GM21528 (cell line): ENCODE measurements around the gene PPFIBP2.
A peak's percentile ranks its signal among the peaks of the same experiment; 100 is the strongest.
"Not testable (repeated sequence)": the region's sequence is repeated elsewhere in the genome, so short reads cannot be mapped to it uniquely, and the experiment has no call there.

Experiments used
- ATAC-seq: cut with Tn5 transposase; IDR thresholded peaks from one replicate; pipeline ENCODE4 v1.9.1; 2021; ENCODE audit warnings: mild to moderate bottlenecking, moderate library complexity; ENCODE audit not compliant: unreplicated experiment, low FRiP score

PPFIBP2 gene

GRCh38 chr11:7495882-7496551, 17.8 kb upstream of the PPFIBP2 start:
- peak; percentile 93 for ATAC-seq

- no peak for ATAC-seq
Observed at GRCh38 chr11:7498193-7498592, 15.6 kb upstream of the PPFIBP2 start.

DNA sequence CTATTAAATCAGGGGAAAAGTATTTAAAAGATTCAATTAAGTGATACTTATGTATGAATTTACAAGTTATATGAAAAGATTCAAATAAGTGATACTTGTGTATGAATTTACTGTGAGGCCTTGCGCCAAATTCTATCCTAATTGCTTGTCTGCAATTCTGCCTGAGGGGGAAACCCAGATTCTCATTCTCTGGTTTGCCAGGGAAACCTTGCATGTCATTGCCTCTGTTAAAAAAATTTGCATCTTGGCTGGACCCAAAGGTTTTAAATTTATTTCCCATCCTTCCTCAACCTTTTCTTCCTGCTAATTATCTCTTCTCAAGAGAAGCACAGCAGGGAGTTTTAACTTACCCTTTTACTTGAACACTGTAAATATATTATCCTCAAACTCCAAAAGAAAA, 14.7 kb upstream of the PPFIBP2 start:
- no peak for ATAC-seq

DNA sequence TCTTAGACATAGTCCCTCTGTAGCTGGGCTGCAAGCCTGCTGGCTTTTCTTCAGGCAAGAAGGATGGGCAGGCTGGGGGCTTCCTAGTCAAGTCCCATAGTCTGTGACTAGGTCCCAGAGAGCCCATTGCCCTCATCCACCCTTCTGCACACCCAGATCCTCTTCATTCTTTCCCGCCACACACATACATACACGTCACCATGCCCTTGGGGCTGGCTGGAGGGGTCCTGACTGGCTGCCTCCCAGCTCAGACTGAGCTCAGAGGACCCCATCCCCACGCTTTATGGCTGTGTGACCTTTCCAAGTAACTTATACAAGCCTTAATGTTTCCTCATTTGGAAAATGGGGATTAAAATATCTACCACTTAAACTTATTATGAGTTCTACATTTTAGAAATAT, 13.5 kb upstream of the PPFIBP2 start:
- ATAC-seq, result no peak

- ATAC-seq, result no peak
Observed at GRCh38 chr11:7501251-7501650, 12.5 kb upstream of the PPFIBP2 start.

DNA sequence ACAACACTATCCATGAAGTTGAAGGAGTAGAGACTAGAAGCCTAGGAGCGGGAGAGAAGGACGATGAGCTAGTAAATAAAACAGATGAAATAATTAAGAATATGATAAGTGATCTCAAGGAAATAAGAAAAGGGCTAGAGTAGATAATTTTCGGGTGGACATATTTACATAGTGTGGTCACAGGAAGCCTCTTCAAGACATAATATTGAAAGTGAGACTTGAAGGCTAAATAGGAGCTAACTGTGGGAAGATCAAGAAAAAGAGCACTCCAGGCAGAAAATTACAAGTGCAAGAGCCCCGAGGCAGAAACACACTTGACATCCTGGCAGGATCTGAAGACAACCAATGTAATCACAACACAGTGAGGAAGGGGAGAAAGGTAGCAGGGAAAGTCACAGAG, 11.9 kb upstream of the PPFIBP2 start:
- no peak for ATAC-seq

DNA sequence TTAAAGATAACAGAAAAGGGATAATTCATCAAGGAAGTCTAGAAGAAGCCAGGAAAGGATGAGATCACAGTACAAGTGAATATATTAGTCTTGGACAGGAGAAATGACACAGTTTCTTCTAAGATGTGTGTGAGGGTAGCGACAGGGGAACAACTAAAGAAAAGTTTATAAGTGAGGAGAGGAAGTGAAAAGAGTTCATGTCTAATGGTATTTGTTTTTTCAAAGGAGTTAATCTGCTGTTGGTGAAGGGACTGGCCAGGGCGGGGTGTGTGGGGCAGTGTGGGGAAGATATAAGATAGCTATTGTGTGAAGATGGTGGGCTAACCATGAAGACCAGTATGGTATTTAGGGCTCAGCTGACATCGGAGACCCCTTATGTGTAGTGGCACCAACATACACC, 7.6 kb upstream of the PPFIBP2 start:
- ATAC-seq, result no peak

DNA sequence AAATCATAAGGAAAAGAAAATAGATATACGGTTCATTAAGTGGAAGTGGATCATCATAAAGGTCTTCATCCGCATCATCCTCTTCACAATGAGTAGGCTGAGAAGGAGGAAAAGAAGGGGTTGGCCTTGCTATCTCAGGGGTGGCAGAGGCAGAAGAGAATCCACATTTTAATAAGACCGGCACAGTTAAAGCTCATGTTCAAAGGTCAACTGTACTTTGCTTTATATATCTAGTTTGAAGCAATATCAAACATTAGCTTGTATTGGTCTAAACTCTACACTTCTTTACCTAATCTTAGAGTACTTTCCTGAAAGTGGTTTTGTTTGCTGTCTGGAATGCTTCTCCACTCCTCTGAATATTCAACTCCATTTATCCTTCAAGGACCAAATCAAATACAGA, 5.7 kb upstream of the PPFIBP2 start:
- ATAC-seq, result no peak

GRCh38 chr11:7509966-7510365, 3.8 kb upstream of the PPFIBP2 start:
- no peak for ATAC-seq

DNA sequence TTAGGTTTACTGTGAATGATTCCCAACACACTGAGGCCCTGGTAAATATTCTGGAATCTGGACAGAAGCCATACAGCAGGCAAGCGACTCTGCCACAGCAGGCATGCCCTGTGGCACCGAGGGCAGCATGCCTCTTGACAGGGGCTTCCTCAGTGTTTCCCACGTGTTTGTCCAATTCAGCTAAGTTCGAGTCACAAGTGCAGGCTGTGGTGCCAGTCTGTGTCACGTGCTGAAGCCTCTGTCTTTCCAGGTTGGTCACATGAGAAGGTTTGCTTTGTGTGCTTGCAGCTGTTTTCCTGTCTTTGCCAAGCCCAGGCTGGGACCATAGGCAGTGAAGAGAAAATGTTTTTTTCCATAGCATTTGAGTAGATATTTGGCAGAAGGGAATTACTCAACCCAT, 2.4 kb upstream of the PPFIBP2 start:
- ATAC-seq, result no peak

GRCh38 chr11:7512525-7513233, 1.1 kb upstream of the PPFIBP2 start:
- peak; percentile 69 for ATAC-seq

DNA sequence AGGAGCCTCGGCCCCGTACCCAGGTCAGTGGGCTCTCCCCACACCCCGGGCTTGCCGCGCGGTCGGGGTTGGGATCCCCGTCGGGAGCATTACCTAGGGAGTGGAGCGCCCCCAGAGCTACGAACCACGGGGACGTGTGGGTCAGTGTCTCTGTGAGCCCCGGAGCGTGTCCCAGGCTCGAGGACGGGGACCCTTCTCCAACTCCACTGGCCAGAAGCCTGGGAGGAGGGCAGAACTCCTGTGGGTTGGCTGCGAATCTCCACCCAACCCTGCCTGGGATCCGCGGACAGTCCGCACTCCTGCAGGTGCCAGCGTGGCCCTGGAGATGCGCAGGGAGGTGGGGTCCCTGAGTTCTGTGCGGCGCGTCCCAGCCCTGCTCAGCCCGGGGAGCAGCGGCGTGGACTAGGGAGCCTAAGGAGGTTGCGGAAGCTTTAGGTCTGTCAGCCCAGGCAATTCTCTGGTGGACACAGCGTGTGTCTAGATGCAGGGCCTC, 346 bp downstream of the PPFIBP2 start:
- peak; percentile 33 for ATAC-seq

GRCh38 chr11:7515447-7515886, 1.7 kb downstream of the PPFIBP2 start:
- ATAC-seq, result no peak

GRCh38 chr11:7516475-7516874, 2.7 kb downstream of the PPFIBP2 start:
- ATAC-seq, result no peak

DNA sequence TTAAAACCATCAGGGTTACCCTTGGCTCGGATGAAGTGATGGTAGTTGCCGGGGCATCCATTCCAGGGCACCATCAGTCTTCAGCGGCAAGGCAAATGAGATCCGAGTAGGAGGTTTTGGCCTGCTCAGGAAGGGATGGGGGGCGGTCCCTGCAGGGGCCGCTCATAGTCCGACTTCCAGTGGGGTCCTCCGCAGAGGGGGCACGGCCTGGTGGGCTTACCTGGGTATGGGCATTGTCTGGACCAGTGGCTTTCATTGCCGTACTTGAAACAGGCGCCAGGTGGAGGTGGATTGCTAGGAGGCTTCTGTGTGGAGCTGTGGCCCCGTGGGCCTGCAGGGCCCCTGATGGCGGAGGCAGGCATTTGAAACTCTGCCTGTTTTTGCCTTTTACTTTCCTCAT, 3.9 kb downstream of the PPFIBP2 start:
- ATAC-seq, result not testable (repeated sequence)

DNA sequence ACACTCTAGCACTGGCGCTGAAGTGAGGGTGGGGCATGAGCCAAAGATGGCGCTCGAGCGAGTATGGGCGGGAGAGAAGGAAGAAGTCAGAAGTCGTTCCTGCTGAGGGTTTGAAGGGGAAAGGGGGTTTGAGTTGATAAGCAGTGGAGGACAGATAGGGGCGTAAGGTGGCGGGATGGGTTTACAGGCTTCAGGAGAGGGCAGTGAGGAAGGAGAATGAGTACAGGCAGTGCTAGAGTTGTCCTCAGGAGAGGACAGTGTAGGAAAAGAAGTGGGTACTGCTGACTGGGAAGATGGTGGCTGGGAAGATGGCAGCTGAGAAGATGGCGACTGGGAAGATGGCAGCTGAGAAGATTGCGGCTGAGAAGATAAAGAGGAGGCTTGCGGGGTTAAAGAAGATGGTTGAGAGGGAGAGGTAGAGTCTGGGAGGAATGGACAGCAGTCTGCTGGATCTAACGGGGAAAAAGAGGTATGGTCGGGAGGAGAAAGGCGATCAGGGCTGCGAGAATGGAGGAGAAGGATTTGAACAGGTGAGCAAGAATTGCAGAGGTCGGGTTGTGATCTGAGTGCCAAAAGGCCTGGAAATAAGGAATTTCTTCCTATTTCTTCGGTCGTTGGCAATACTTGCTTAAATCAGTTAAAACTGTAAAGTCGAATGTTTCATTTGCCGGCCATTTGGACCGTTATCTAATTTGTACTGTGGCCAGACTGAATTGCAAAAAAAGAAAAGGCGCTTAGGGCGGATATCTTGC, 5.2 kb downstream of the PPFIBP2 start:
- ATAC-seq, result no peak

- peak; percentile 55 for ATAC-seq
Observed at GRCh38 chr11:7520011-7520942, 6.5 kb downstream of the PPFIBP2 start.

DNA sequence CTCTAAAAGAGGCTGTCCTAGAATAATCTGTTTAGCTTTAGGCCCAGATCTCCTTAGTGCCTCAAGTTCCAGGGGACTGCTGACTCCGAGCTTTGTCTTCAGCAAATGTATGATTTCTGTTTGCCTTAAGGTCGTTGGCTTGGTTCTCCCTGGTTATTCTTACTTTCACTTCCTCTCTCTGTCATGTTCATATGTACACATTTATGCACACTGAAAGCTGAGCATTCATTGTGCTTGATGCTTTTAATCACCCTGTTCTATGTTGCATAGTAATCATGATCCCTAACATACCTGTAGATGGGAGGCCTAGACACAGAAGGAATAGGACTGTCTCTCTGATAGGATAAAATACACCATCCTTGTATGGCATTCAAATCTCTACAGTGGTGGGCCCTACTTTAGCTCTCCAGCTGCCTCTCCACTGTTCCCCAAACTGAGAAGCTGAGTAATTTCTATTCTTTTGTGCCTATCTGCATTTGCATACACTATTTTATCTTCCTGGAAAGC, 7.2 kb downstream of the PPFIBP2 start:
- peak; percentile 78 for ATAC-seq

GRCh38 chr11:7522121-7522520, 8.3 kb downstream of the PPFIBP2 start:
- no peak for ATAC-seq

- no peak for ATAC-seq
Observed at GRCh38 chr11:7522546-7522945, 8.7 kb downstream of the PPFIBP2 start.
